ENCODE data around the gene RNLS. TPM values are rescaled to one million over a fixed set of nuclear protein-coding genes. Genes with fewer than 3 reads are reported as not detected.

Gene RNLS
- total RNA-seq, 2 experiments from 2014 or later: not detected

- H3K36me3 ChIP-seq (ENCODE audit: insufficient read depth, low read length): no peaks in the 10 kb centered on the region
- no peak overlapping the region for H3K27ac ChIP-seq (ENCODE audit: low read depth, low read length, poor library complexity, severe bottlenecking)
- H3K4me3 ChIP-seq (ENCODE audit: low read depth, low read length, poor library complexity, severe bottlenecking): no peak overlapping the region
- no peak for TF ChIP-seq CTCF (conservative IDR thresholded peaks at IDR 0.05; ENCODE audit: low read length)
- no peak for TF ChIP-seq EZH2phosphoT487 (IDR thresholded peaks at IDR 0.05; ENCODE audit: borderline replicate concordance, low read depth, low read length)
- ChIA-PET POLR2A (interaction anchor here (0.6 to 1.0 kb wide), 2 partner anchors 31 kb away, joined by 3 read pairs; no protein-coding TSS in a partner anchor), CTCF (ENCODE audit: unreplicated experiment) (no interaction called here)
- H3K79me2 ChIP-seq (ENCODE audit: insufficient read depth, low read depth, low read length): no peaks in the 10 kb centered on the region
- H3K4me1 ChIP-seq (ENCODE audit: insufficient read depth, low read length, poor library complexity, severe bottlenecking): peaks cover 12% of the 10 kb centered on the region
- intact Hi-C loops (cut with micrococcal nuclease; ENCODE audit: unreplicated experiment): no loop called here
- no peaks in the 10 kb centered on the region for H3K9me2 ChIP-seq (ENCODE audit: insufficient read depth, low read length)
- no peak overlapping the region for H3K4me2 ChIP-seq (ENCODE audit: low read length)
- H3K9me3 ChIP-seq (ENCODE audit: low read length): 0 out of 2 replicates have a peak, but pooled peaks cover 3% of the 10 kb centered on the region
- DNase-seq (ENCODE audit: low spot score): no peak
- no TSS peak for BruUV-seq (replicated peaks)
- H4K20me1 ChIP-seq (ENCODE audit: insufficient read depth, low read length): no peaks in the 10 kb centered on the region
- H2AFZ ChIP-seq (ENCODE audit: low read length): no peak overlapping the region
Observed at GRCh38 chr10:88256013-88256680, 327.0 kb downstream of the RNLS start.

- no peak overlapping the region for H3K4me3 ChIP-seq (ENCODE audit: low read depth, low read length, poor library complexity, severe bottlenecking)
- H3K9me2 ChIP-seq (ENCODE audit: insufficient read depth, low read length): no peaks in the 10 kb centered on the region
- intact Hi-C loops (cut with micrococcal nuclease; ENCODE audit: unreplicated experiment): no loop called here
- no peaks in the 10 kb centered on the region for H3K36me3 ChIP-seq (ENCODE audit: insufficient read depth, low read length)
- no peak overlapping the region for H3K4me2 ChIP-seq (ENCODE audit: low read length)
- H3K9me3 ChIP-seq (ENCODE audit: low read length): no peaks in the 10 kb centered on the region
- no TSS peak for BruUV-seq (replicated peaks)
- H3K4me1 ChIP-seq (ENCODE audit: insufficient read depth, low read length, poor library complexity, severe bottlenecking): no peaks in the 10 kb centered on the region
- no peak for DNase-seq (ENCODE audit: low spot score)
- H2AFZ ChIP-seq (ENCODE audit: low read length): no peak overlapping the region
- TF ChIP-seq EZH2phosphoT487 (IDR thresholded peaks at IDR 0.05; ENCODE audit: borderline replicate concordance, low read depth, low read length): no peak
- TF ChIP-seq CTCF (conservative IDR thresholded peaks at IDR 0.05; ENCODE audit: low read length): no peak
- POLR2A ChIA-PET: no interaction called here
- H3K27ac ChIP-seq (ENCODE audit: low read depth, low read length, poor library complexity, severe bottlenecking): no peak overlapping the region
- H3K79me2 ChIP-seq (ENCODE audit: insufficient read depth, low read depth, low read length): no peaks in the 10 kb centered on the region
- CTCF ChIA-PET (ENCODE audit: unreplicated experiment): interaction anchor here (0.6 kb wide), 1 partner anchor 58 kb away, joined by 3 read pairs; no protein-coding TSS in a partner anchor
- no peaks in the 10 kb centered on the region for H4K20me1 ChIP-seq (ENCODE audit: insufficient read depth, low read length)
Observed at GRCh38 chr10:88254091-88254490, 329.0 kb downstream of the RNLS start.

- H2AFZ ChIP-seq (ENCODE audit: low read length): no peak overlapping the region
- no peaks in the 10 kb centered on the region for H3K79me2 ChIP-seq (ENCODE audit: insufficient read depth, low read depth, low read length)
- DNase-seq (ENCODE audit: low spot score): no peak
- H3K9me3 ChIP-seq (ENCODE audit: low read length): no peaks in the 10 kb centered on the region
- CTCF ChIA-PET (ENCODE audit: unreplicated experiment): interaction anchor here (0.6 kb wide), 1 partner anchor 58 kb away, joined by 3 read pairs; no protein-coding TSS in a partner anchor
- H3K4me1 ChIP-seq (ENCODE audit: insufficient read depth, low read length, poor library complexity, severe bottlenecking): no peaks in the 10 kb centered on the region
- TF ChIP-seq CTCF (conservative IDR thresholded peaks at IDR 0.05; ENCODE audit: low read length): no peak
- no peak for TF ChIP-seq EZH2phosphoT487 (IDR thresholded peaks at IDR 0.05; ENCODE audit: borderline replicate concordance, low read depth, low read length)
- no TSS peak for BruUV-seq (replicated peaks)
- no peak overlapping the region for H3K4me2 ChIP-seq (ENCODE audit: low read length)
- no peaks in the 10 kb centered on the region for H4K20me1 ChIP-seq (ENCODE audit: insufficient read depth, low read length)
- no peak overlapping the region for H3K4me3 ChIP-seq (ENCODE audit: low read depth, low read length, poor library complexity, severe bottlenecking)
- POLR2A ChIA-PET: no interaction called here
- no peaks in the 10 kb centered on the region for H3K9me2 ChIP-seq (ENCODE audit: insufficient read depth, low read length)
- H3K36me3 ChIP-seq (ENCODE audit: insufficient read depth, low read length): no peaks in the 10 kb centered on the region
- no peak overlapping the region for H3K27ac ChIP-seq (ENCODE audit: low read depth, low read length, poor library complexity, severe bottlenecking)
- intact Hi-C loops (cut with micrococcal nuclease; ENCODE audit: unreplicated experiment): no loop called here
Observed at GRCh38 chr10:88253622-88254021, 329.5 kb downstream of the RNLS start.

Measured in OCI-LY7 (cell line).